HG03521 (cell line): ENCODE data around the gene BCL2.
"Not testable (repeated sequence)": the region's sequence is repeated elsewhere in the genome, so short reads cannot be mapped to it uniquely, and the experiment has no call there.

ENCODE experiments used
- ATAC-seq: cut with Tn5 transposase; IDR thresholded peaks from one replicate; pipeline ENCODE4 v1.9.1; 2021; ENCODE audit warnings: mild to moderate bottlenecking, moderate library complexity; ENCODE audit not compliant: unreplicated experiment

The BCL2 gene

GRCh38 chr18:63206433-63207142 lies 113.0 kb downstream of the BCL2 start:
- no peak for ATAC-seq

- no peak for ATAC-seq
Measured at GRCh38 chr18:63205791-63206252, 113.7 kb downstream of the BCL2 start.

- no peak for ATAC-seq
Measured at GRCh38 chr18:63203497-63203896, 116.1 kb downstream of the BCL2 start.

GRCh38 chr18:63202828-63203227 lies 116.7 kb downstream of the BCL2 start:
- no peak for ATAC-seq

- ATAC-seq = not testable (repeated sequence)
Measured at GRCh38 chr18:63201456-63201855, 118.1 kb downstream of the BCL2 start.

- ATAC-seq = no peak
Measured at GRCh38 chr18:63199743-63200241, 119.8 kb downstream of the BCL2 start.

- ATAC-seq = no peak
Measured at GRCh38 chr18:63198868-63199742, 120.5 kb downstream of the BCL2 start.

- ATAC-seq = no peak
Measured at GRCh38 chr18:63198098-63198760, 121.3 kb downstream of the BCL2 start.

- ATAC-seq = no peak
Measured at GRCh38 chr18:63197246-63197869, 122.2 kb downstream of the BCL2 start.

- ATAC-seq = no peak
Measured at GRCh38 chr18:63195326-63196159, 124.0 kb downstream of the BCL2 start.

- ATAC-seq = no peak
Measured at GRCh38 chr18:63192885-63193349, 126.7 kb downstream of the BCL2 start.

- ATAC-seq = no peak
Measured at GRCh38 chr18:63192126-63192884, 127.3 kb downstream of the BCL2 start.

- ATAC-seq = no peak
Measured at GRCh38 chr18:63191413-63191812, 128.2 kb downstream of the BCL2 start.

- ATAC-seq = not testable (repeated sequence)
Measured at GRCh38 chr18:63190838-63191237, 128.7 kb downstream of the BCL2 start.

GRCh38 chr18:63189817-63190216 lies 129.8 kb downstream of the BCL2 start:
- ATAC-seq = no peak

GRCh38 chr18:63189041-63189440 lies 130.5 kb downstream of the BCL2 start:
- no peak for ATAC-seq

GRCh38 chr18:63187791-63188460 lies 131.6 kb downstream of the BCL2 start:
- ATAC-seq = no peak

GRCh38 chr18:63187223-63187574 lies 132.4 kb downstream of the BCL2 start:
- no peak for ATAC-seq
